ENCODE results near the gene FITM1. TPM values are rescaled to one million over a fixed set of nuclear protein-coding genes. Genes with fewer than 3 reads are reported as not detected.

Gene FITM1
- polyA plus RNA-seq, 3 donors from 2014 or later, result 0.28 to 0.90 (median 0.85) TPM

Other genes starting within 250 kb of the FITM1 start
- 10 to 100 TPM; 26.2 to 33.8 (median 31.0) TPM for gene DHRS4, start 176.9 kb upstream of the FITM1 start, polyA plus RNA-seq
- 10 to 100 TPM; 14.7 to 22.1 (median 15.8) TPM for gene DHRS4L2, start 141.7 kb upstream of the FITM1 start, polyA plus RNA-seq
- gene CARMIL3, start 78.7 kb upstream of the FITM1 start, polyA plus RNA-seq, result under 1 TPM; 0.09 to 0.82 (median 0.32) TPM
- not detected for gene CPNE6, start 59.1 kb upstream of the FITM1 start, polyA plus RNA-seq
- gene PCK2, start 36.3 kb upstream of the FITM1 start, polyA plus RNA-seq, result 10 to 100 TPM in 2 of 3 donors, 1 to 10 TPM in 1; 8.2 to 13.3 (median 12.0) TPM
- 100 to 1,000 TPM in 1 of 3 donors, 10 to 100 TPM in 2; 91.1 to 129 (median 98.2) TPM for gene DCAF11, start 15.9 kb upstream of the FITM1 start, polyA plus RNA-seq
- gene NRL, start 15.7 kb upstream of the FITM1 start, polyA plus RNA-seq, result 1 to 10 TPM; 2.8 to 4.1 (median 3.0) TPM
- gene PSME1, start 5.5 kb downstream of the FITM1 start, polyA plus RNA-seq, result 1,000 to 10,000 TPM; 1,115 to 1,243 (median 1,240) TPM
- gene EMC9, start 10.9 kb downstream of the FITM1 start, polyA plus RNA-seq, result 10 to 100 TPM; 14.2 to 19.0 (median 17.6) TPM
- gene PSME2, start 16.0 kb downstream of the FITM1 start, polyA plus RNA-seq, result 1,000 to 10,000 TPM in 1 of 3 donors, 100 to 1,000 TPM in 2; 650 to 1,160 (median 776) TPM
- gene RNF31, start 16.8 kb downstream of the FITM1 start, polyA plus RNA-seq, result 10 to 100 TPM; 41.5 to 62.9 (median 59.5) TPM
- 100 to 1,000 TPM in 2 of 3 donors, 10 to 100 TPM in 1; 48.8 to 123 (median 102) TPM for gene IRF9, start 30.6 kb downstream of the FITM1 start, polyA plus RNA-seq
- 10 to 100 TPM in 1 of 3 donors, 1 to 10 TPM in 2; 1.7 to 15.2 (median 3.8) TPM for gene REC8, start 41.4 kb downstream of the FITM1 start, polyA plus RNA-seq
- 10 to 100 TPM; 10.1 to 21.0 (median 11.3) TPM for gene IPO4, start 58.2 kb downstream of the FITM1 start, polyA plus RNA-seq
- 10 to 100 TPM; 31.0 to 60.5 (median 42.4) TPM for gene TM9SF1, start 64.8 kb downstream of the FITM1 start, polyA plus RNA-seq
- 1 to 10 TPM in 2 of 3 donors, under 1 TPM in 1; 0.38 to 3.0 (median 3.0) TPM for gene TSSK4, start 75.0 kb downstream of the FITM1 start, polyA plus RNA-seq
- gene CHMP4A, start 82.8 kb downstream of the FITM1 start, polyA plus RNA-seq, result 100 to 1,000 TPM; 162 to 203 (median 168) TPM
- 10 to 100 TPM; 29.2 to 45.5 (median 29.5) TPM for gene MDP1, start 85.4 kb downstream of the FITM1 start, polyA plus RNA-seq
- 100 to 1,000 TPM; 347 to 503 (median 373) TPM for gene NEDD8, start 101.7 kb downstream of the FITM1 start, polyA plus RNA-seq
- 100 to 1,000 TPM in 1 of 3 donors, 10 to 100 TPM in 2; 89.3 to 134 (median 96.0) TPM for gene GMPR2, start 102.3 kb downstream of the FITM1 start, polyA plus RNA-seq
- 100 to 1,000 TPM; 248 to 289 (median 249) TPM for gene TINF2, start 112.0 kb downstream of the FITM1 start, polyA plus RNA-seq
- gene TGM1, start 132.5 kb downstream of the FITM1 start, polyA plus RNA-seq, result under 1 TPM in 1 of 3 donors, not detected in 2; 0.41 TPM
- 10 to 100 TPM; 23.3 to 52.0 (median 38.6) TPM for gene RABGGTA, start 140.9 kb downstream of the FITM1 start, polyA plus RNA-seq
- 10 to 100 TPM; 31.4 to 35.9 (median 31.7) TPM for gene DHRS1, start 169.1 kb downstream of the FITM1 start, polyA plus RNA-seq
- gene NOP9, start 169.2 kb downstream of the FITM1 start, polyA plus RNA-seq, result 1 to 10 TPM in 2 of 3 donors, not detected in 1; 1.4 to 2.4 TPM
- 10 to 100 TPM; 31.6 to 81.9 (median 52.1) TPM for gene CIDEB, start 177.3 kb downstream of the FITM1 start, polyA plus RNA-seq
- 1 to 10 TPM; 2.1 to 4.9 (median 3.9) TPM for gene LTB4R2, start 179.5 kb downstream of the FITM1 start, polyA plus RNA-seq
- gene LTB4R, start 180.8 kb downstream of the FITM1 start, polyA plus RNA-seq, result 10 to 100 TPM; 12.4 to 13.7 (median 12.7) TPM
- under 1 TPM in 2 of 3 donors, not detected in 1; 0.31 to 0.52 TPM for gene ADCY4, start 204.4 kb downstream of the FITM1 start, polyA plus RNA-seq
- gene RIPK3, start 209.3 kb downstream of the FITM1 start, polyA plus RNA-seq, result 10 to 100 TPM; 13.5 to 21.4 (median 16.0) TPM
- gene NFATC4, start 237.5 kb downstream of the FITM1 start, polyA plus RNA-seq, result not detected

Measured in immature natural killer cell (primary cell).